GOT3 (cell line): ENCODE measurements around the gene FAH.
A peak's percentile ranks its signal among the peaks of the same experiment; 100 is the strongest.
"Not testable (repeated sequence)": the region's sequence is repeated elsewhere in the genome, so short reads cannot be mapped to it uniquely, and the experiment has no call there.

Source experiments
- DNase-seq: peaks from one replicate; lab custom pipeline; 2025; ENCODE audit warnings: mixed read lengths; lab: John Stamatoyannopoulos, UW

FAH gene

GRCh38 chr15:80152896-80153876, at the start of gene FAH:
Gene FAH (plus strand): TSS chr15:80152999. CDS start chr15:80153055, 56 bp downstream.
- peak; percentile 71 for DNase-seq

GRCh38 chr15:80105193-80105592, 47.6 kb upstream of the FAH start:
- no peak for DNase-seq

GRCh38 chr15:80105595-80105994, 47.2 kb upstream of the FAH start:
- no peak for DNase-seq

GRCh38 chr15:80106051-80106450, 46.7 kb upstream of the FAH start:
- no peak for DNase-seq

- no peak for DNase-seq
These were observed 45.6 kb upstream of the FAH start for GRCh38 chr15:80107204-80107603.

- DNase-seq, result no peak
These were observed 45.0 kb upstream of the FAH start for GRCh38 chr15:80107774-80108173.

- DNase-seq, result no peak
These were observed 43.4 kb upstream of the FAH start for GRCh38 chr15:80109388-80109787.

- no peak for DNase-seq
These were observed 41.9 kb upstream of the FAH start for GRCh38 chr15:80110920-80111319.

- no peak for DNase-seq
These were observed 38.7 kb upstream of the FAH start for GRCh38 chr15:80114114-80114513.

- no peak for DNase-seq
These were observed 37.8 kb upstream of the FAH start for GRCh38 chr15:80115021-80115420.

GRCh38 chr15:80118956-80119355, 33.8 kb upstream of the FAH start:
- no peak for DNase-seq

- no peak for DNase-seq
These were observed 32.2 kb upstream of the FAH start for GRCh38 chr15:80120636-80121035.

- DNase-seq, result no peak
These were observed 31.3 kb upstream of the FAH start for GRCh38 chr15:80121546-80121945.

- DNase-seq, result no peak
These were observed 29.8 kb upstream of the FAH start for GRCh38 chr15:80123034-80123433.

GRCh38 chr15:80127253-80127652, 25.5 kb upstream of the FAH start:
- not testable (repeated sequence) for DNase-seq

GRCh38 chr15:80127911-80128310, 24.9 kb upstream of the FAH start:
- no peak for DNase-seq

GRCh38 chr15:80132382-80132781, 20.4 kb upstream of the FAH start:
- no peak for DNase-seq

GRCh38 chr15:80136854-80137253, 15.9 kb upstream of the FAH start:
- DNase-seq, result no peak

GRCh38 chr15:80138961-80139360, 13.8 kb upstream of the FAH start:
- DNase-seq, result no peak

- DNase-seq, result no peak
These were observed 11.9 kb upstream of the FAH start for GRCh38 chr15:80140909-80141308.

- no peak for DNase-seq
These were observed 10.7 kb upstream of the FAH start for GRCh38 chr15:80141916-80142598.

- DNase-seq, result no peak
These were observed 10.2 kb upstream of the FAH start for GRCh38 chr15:80142646-80143045.

- DNase-seq, result no peak
These were observed 1.7 kb upstream of the FAH start for GRCh38 chr15:80151148-80151547.
